SK-N-SH treated with all-trans-retinoic acid at 6 μM for 48 hours (cell line): ENCODE data around the gene ADCK1.

Source experiments
- ARNTL ChIP-seq: fragments of 450-650 bp; formaldehyde crosslinking; IDR thresholded peaks from 2 replicates; pipeline ENCODE4 v1.5.0; 2020; ENCODE audit warnings: low read depth, mild to moderate bottlenecking, moderate library complexity, borderline replicate concordance
- CSDC2 ChIP-seq: fragments of 250-450 bp; sonication (Bioruptor Pico); IDR thresholded peaks from 2 replicates; pipeline ENCODE4 v1.5.0; 2020; ENCODE audit warnings: mild to moderate bottlenecking, moderate library complexity
- OSR1 ChIP-seq: fragments of 250-450 bp; sonication (Bioruptor Pico); IDR thresholded peaks from 2 replicates; pipeline ENCODE4 v1.8.0; 2022; ENCODE audit warnings: moderate library complexity, mild to moderate bottlenecking, inconsistent platforms
- PPARA ChIP-seq: fragments of 250-450 bp; sonication (Bioruptor Pico); IDR thresholded peaks from 2 replicates; pipeline ENCODE4 v1.5.0; 2020; ENCODE audit warnings: mild to moderate bottlenecking, borderline replicate concordance
- ZFP3 ChIP-seq: fragments of 250-450 bp; sonication (Bioruptor Pico); IDR thresholded peaks from 2 replicates; pipeline ENCODE4 v1.5.0; 2020; ENCODE audit warnings: mild to moderate bottlenecking, moderate library complexity
- ZFP30 ChIP-seq: fragments of 450-650 bp; formaldehyde crosslinking; IDR thresholded peaks from 2 replicates; pipeline ENCODE4 v1.5.0; 2022; ENCODE audit warnings: mild to moderate bottlenecking, moderate library complexity
- TF ChIP-seq, protein P1 (sequence below): fragments of 250-450 bp; sonication (Bioruptor Pico); IDR thresholded peaks from 2 replicates; pipeline ENCODE4 v1.5.1; 2021; ENCODE audit warnings: mild to moderate bottlenecking, moderate library complexity

DNA sequence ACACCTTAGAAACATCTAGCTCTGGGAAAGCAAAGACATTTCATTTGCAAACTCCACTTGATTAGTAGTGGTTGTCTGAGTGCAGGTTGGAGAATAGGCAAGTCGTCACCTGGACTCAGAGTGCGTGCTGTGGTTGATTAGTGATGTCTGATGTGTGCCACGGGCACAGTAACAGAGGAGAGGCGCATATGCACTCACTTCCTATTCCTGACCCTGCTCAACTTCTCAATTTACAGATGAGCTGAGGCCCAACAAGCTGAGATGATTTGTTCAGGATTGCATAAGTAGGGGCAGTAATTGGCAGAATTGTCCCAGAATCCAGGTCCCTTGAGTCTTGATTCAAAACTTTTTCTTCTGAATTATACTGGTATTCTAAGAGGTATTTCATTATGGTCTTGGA, 44.9 kb downstream of the ADCK1 start:
- TF ChIP-seq, protein P1, sequence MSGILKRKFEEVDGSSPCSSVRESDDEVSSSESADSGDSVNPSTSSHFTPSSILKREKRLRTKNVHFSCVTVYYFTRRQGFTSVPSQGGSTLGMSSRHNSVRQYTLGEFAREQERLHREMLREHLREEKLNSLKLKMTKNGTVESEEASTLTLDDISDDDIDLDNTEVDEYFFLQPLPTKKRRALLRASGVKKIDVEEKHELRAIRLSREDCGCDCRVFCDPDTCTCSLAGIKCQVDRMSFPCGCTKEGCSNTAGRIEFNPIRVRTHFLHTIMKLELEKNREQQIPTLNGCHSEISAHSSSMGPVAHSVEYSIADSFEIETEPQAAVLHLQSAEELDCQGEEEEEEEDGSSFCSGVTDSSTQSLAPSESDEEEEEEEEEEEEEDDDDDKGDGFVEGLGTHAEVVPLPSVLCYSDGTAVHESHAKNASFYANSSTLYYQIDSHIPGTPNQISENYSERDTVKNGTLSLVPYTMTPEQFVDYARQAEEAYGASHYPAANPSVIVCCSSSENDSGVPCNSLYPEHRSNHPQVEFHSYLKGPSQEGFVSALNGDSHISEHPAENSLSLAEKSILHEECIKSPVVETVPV (CRISPR knock-in tag) = no peak
- no peak for TF ChIP-seq OSR1 (CRISPR knock-in tag)
- no peak for TF ChIP-seq ARNTL (CRISPR knock-in tag)
- no peak for TF ChIP-seq ZFP3 (CRISPR knock-in tag)
- TF ChIP-seq ZFP30 (CRISPR knock-in tag) = no peak
- no peak for TF ChIP-seq PPARA
- TF ChIP-seq CSDC2 = no peak
